GM23338 (cell line): Measurements from ENCODE around the gene RPL31. TPM values are rescaled to one million over a fixed set of nuclear protein-coding genes. Genes with fewer than 3 reads are reported as not detected.

Source experiments
- ATAC-seq: fragments of 200-7000 bp; cut with Tn5 transposase; 3 replicates; pipeline ENCODE4 v1.9.1; 2020
- DNase-seq: peaks from one replicate; pipeline ENCODE4 v3.0.0-alpha.2; 2015; ENCODE audit warnings: low spot score
- H2AFZ ChIP-seq: fragments of 200-600 bp; sonication (generic); 2 replicates; pipeline ENCODE4 v1.8.0; 2016; ENCODE audit warnings: antibody characterized with exemption, mild to moderate bottlenecking, moderate library complexity
- H3F3A ChIP-seq: fragments of 200-600 bp; sonication (generic); replicated peaks from 2 replicates; pipeline ENCODE4 v1.8.0; 2017; ENCODE audit warnings: antibody characterized with exemption, mixed run types, low read depth
- H3K27ac ChIP-seq: fragments of 200-600 bp; sonication (generic); 2 replicates; pipeline ENCODE4 v1.6.1; 2016; ENCODE audit warnings: low read depth
- H3K27me3 ChIP-seq: fragments of 200-600 bp; sonication (generic); 2 replicates; pipeline ENCODE4 v1.8.0; 2016; ENCODE audit warnings: mild to moderate bottlenecking, mixed run types, moderate library complexity; ENCODE audit not compliant: insufficient read depth
- H3K36me3 ChIP-seq: fragments of 200-600 bp; sonication (generic); 2 replicates; pipeline ENCODE4 v1.8.0; 2016; ENCODE audit warnings: mild to moderate bottlenecking; ENCODE audit not compliant: insufficient read depth
- H3K4me1 ChIP-seq: fragments of 200-600 bp; sonication (generic); 2 replicates; pipeline ENCODE4 v1.8.0; 2016; ENCODE audit warnings: mild to moderate bottlenecking, moderate library complexity; ENCODE audit not compliant: insufficient read depth
- H3K4me2 ChIP-seq: fragments of 200-600 bp; sonication (generic); 2 replicates; pipeline ENCODE4 v1.7.1; 2017; ENCODE audit warnings: mixed run types
- H3K4me3 ChIP-seq: fragments of 200-600 bp; sonication (generic); 2 replicates; pipeline ENCODE4 v1.6.1; 2016; ENCODE audit warnings: mixed run types
- H3K79me2 ChIP-seq: fragments of 200-600 bp; sonication (generic); replicated peaks from 2 replicates; pipeline ENCODE4 v1.8.0; 2017; ENCODE audit warnings: mild to moderate bottlenecking; ENCODE audit not compliant: insufficient read depth
- H3K9me2 ChIP-seq: fragments of 200-600 bp; sonication (generic); 2 replicates; pipeline ENCODE4 v1.8.0; 2017; ENCODE audit not compliant: insufficient read depth
- H4K20me1 ChIP-seq: fragments of 200-600 bp; sonication (generic); replicated peaks from 2 replicates; pipeline ENCODE4 v1.8.0; 2017; ENCODE audit warnings: mild to moderate bottlenecking; ENCODE audit not compliant: insufficient read depth
- H3K27ac Mint-ChIP-seq: 2 replicates; pipeline ENCODE4 v1.8.0; 2020; ENCODE audit warnings: inconsistent platforms, mild to moderate bottlenecking, moderate library complexity, mixed read lengths
- H3K27me3 Mint-ChIP-seq: 3 replicates; pipeline ENCODE4 v1.8.0; 2022; ENCODE audit warnings: low read depth, mild to moderate bottlenecking, moderate library complexity, mixed read lengths, inconsistent platforms; ENCODE audit not compliant: insufficient read depth, poor library complexity
- H3K36me3 Mint-ChIP-seq: 3 replicates; pipeline ENCODE4 v1.8.0; 2021; ENCODE audit warnings: low read depth, mild to moderate bottlenecking, inconsistent platforms, moderate library complexity, mixed read lengths
- H3K4me1 Mint-ChIP-seq: 3 replicates; pipeline ENCODE4 v1.8.0; 2020; ENCODE audit warnings: mild to moderate bottlenecking, inconsistent platforms, mixed read lengths
- H3K4me3 Mint-ChIP-seq: 3 replicates; pipeline ENCODE4 v1.8.0; 2021; ENCODE audit warnings: moderate library complexity, mild to moderate bottlenecking, inconsistent platforms, mixed read lengths
- H3K9me3 Mint-ChIP-seq: 3 replicates; pipeline ENCODE4 v1.8.0; 2020; ENCODE audit warnings: moderate library complexity, mild to moderate bottlenecking, inconsistent platforms, mixed read lengths
- CREB1 ChIP-seq: fragments of 250-450 bp; sonication (Bioruptor Pico); IDR thresholded peaks from 2 replicates; pipeline ENCODE4 v1.5.0; 2020; ENCODE audit warnings: low read depth, mild to moderate bottlenecking, moderate library complexity
- CTCF ChIP-seq, 2 experiments: fragments of 200-600 bp in 1 of 2; sonication (generic) in 1 of 2; conservative IDR thresholded peaks; 2 replicates each; pipeline versions ENCODE4 v1.5.1 to v1.6.1; 2016 to 2017; ENCODE audit warnings: antibody characterized with exemption in 2 of 2, low read depth in 2 of 2, mild to moderate bottlenecking in 2 of 2, moderate library complexity in 1 of 2
- EZH2 ChIP-seq: fragments of 200-600 bp; sonication (generic); IDR thresholded peaks from one replicate; pipeline ENCODE4 v1.8.0; 2017; ENCODE audit warnings: antibody characterized with exemption, mild to moderate bottlenecking, low read depth; ENCODE audit not compliant: unreplicated experiment
- EZH2phosphoT487 ChIP-seq: fragments of 200-600 bp; sonication (generic); IDR thresholded peaks from one replicate; pipeline ENCODE4 v1.8.1; 2018; ENCODE audit warnings: antibody characterized with exemption; ENCODE audit not compliant: unreplicated experiment
- JUNB ChIP-seq: IDR thresholded peaks from one replicate; pipeline ENCODE4 v1.6.1; 2016; ENCODE audit warnings: antibody characterized with exemption; ENCODE audit not compliant: unreplicated experiment
- NANOG ChIP-seq: IDR thresholded peaks from 2 replicates; pipeline ENCODE4 v1.6.1; 2016; ENCODE audit warnings: antibody characterized with exemption, borderline replicate concordance
- POLR2AphosphoS5 ChIP-seq: IDR thresholded peaks from 2 replicates; pipeline ENCODE4 v1.6.1; 2016; ENCODE audit warnings: antibody characterized with exemption, low read depth
- REST ChIP-seq: IDR thresholded peaks from one replicate; pipeline ENCODE4 v1.6.1; 2018; ENCODE audit warnings: antibody characterized with exemption; ENCODE audit not compliant: unreplicated experiment
- STAT1 ChIP-seq: IDR thresholded peaks from one replicate; pipeline ENCODE4 v1.6.1; 2016; ENCODE audit warnings: antibody characterized with exemption; ENCODE audit not compliant: unreplicated experiment
- ZNF114 ChIP-seq: fragments of 250-450 bp; sonication (Bioruptor Pico); IDR thresholded peaks from 2 replicates; pipeline ENCODE4 v1.5.0; 2020; ENCODE audit warnings: mild to moderate bottlenecking, moderate library complexity
- ZNF331 ChIP-seq: fragments of 250-450 bp; sonication (Bioruptor Pico); IDR thresholded peaks from 2 replicates; pipeline ENCODE4 v1.5.0; 2020; ENCODE audit warnings: low read depth, mild to moderate bottlenecking, moderate library complexity
- ZNF462 ChIP-seq: fragments of 250-450 bp; sonication (Bioruptor Pico); IDR thresholded peaks from 2 replicates; pipeline ENCODE4 v1.5.0; 2020; ENCODE audit warnings: mild to moderate bottlenecking, moderate library complexity
- polyA plus RNA-seq: library from polyadenylated mRNA; unstranded; fragments of >200 nt; fragmentation: Nextera tagmentation; extraction: Ambion mirVana; gene quantifications from 2 replicates; pipeline ENCODE4 v1.2.1, GENCODE V29; 2016
- total RNA-seq: library from RNA; depleted of rRNA; stranded (reverse); fragments of >200 nt; shearing (Covaris generic); gene quantifications from 2 replicates; pipeline ENCODE4 v1.2.3, GENCODE V29; 2014
- TF ChIP-seq, protein P1 (sequence below): IDR thresholded peaks from 2 replicates; pipeline ENCODE4 v1.6.1; 2016; ENCODE audit warnings: antibody characterized with exemption

RPL31 gene
- total and polyA plus RNA-seq, 2 experiments from 2014 or later: 819 to 3,213 TPM

DNA sequence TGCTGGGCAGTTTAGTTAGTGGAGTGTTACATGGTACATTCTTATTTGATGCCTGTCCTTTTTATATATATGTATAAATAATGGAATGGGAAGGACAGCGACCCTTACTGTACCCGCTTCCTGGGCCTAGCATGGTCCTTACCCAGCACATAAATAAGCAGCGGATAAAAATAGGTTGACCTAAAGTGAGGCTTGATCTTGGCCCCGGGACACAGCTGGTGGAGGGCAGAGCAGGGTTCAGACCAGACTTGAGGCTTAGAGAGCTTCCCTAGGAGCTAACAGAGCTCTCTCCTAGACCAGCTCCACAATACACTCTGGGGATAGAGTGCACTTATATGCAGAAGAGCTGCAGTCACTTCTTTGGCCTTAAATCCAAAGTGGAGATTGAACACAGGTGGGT is 46.9 kb upstream of the RPL31 start:
- H3F3A ChIP-seq: no peaks in the 10 kb centered on the region
- no peaks in the 10 kb centered on the region for H3K79me2 ChIP-seq
- ATAC-seq: no peak
- DNase-seq: no peak
- H3K27ac Mint-ChIP-seq: no peak overlapping the region
- H3K27me3 Mint-ChIP-seq: peaks cover 4% of the 10 kb centered on the region
- TF ChIP-seq POLR2AphosphoS5: no peak
- TF ChIP-seq, protein P1, sequence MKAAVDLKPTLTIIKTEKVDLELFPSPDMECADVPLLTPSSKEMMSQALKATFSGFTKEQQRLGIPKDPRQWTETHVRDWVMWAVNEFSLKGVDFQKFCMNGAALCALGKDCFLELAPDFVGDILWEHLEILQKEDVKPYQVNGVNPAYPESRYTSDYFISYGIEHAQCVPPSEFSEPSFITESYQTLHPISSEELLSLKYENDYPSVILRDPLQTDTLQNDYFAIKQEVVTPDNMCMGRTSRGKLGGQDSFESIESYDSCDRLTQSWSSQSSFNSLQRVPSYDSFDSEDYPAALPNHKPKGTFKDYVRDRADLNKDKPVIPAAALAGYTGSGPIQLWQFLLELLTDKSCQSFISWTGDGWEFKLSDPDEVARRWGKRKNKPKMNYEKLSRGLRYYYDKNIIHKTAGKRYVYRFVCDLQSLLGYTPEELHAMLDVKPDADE: no peak
- TF ChIP-seq NANOG: no peak
- no peak for TF ChIP-seq EZH2phosphoT487
- TF ChIP-seq STAT1: no peak
- no peak for TF ChIP-seq REST
- no peak for TF ChIP-seq ZNF114 (CRISPR knock-in tag)
- no peak for TF ChIP-seq CTCF (conservative IDR thresholded peaks at IDR 0.05; ENCODE audit: low read depth in 2 of 2)
- TF ChIP-seq JUNB: no peak
- no peak for TF ChIP-seq ZNF331 (CRISPR knock-in tag)
- no peak for TF ChIP-seq ZNF462 (CRISPR knock-in tag)
- no peak for TF ChIP-seq EZH2
- no peak for TF ChIP-seq CREB1 (CRISPR knock-in tag)
- no peak overlapping the region for H2AFZ ChIP-seq
- H3K9me2 ChIP-seq: peaks cover 15% of the 10 kb centered on the region
- H3K4me1 ChIP-seq: peaks cover 5% of the 10 kb centered on the region
- no peak overlapping the region for H3K4me2 ChIP-seq
- H3K27me3 ChIP-seq: no peaks in the 10 kb centered on the region
- no peaks in the 10 kb centered on the region for H4K20me1 ChIP-seq
- H3K4me1 Mint-ChIP-seq: peaks cover 11% of the 10 kb centered on the region
- no peak overlapping the region for H3K4me3 ChIP-seq
- H3K9me3 Mint-ChIP-seq: no peaks in the 10 kb centered on the region
- H3K36me3 Mint-ChIP-seq: no peaks in the 10 kb centered on the region
- no peak overlapping the region for H3K4me3 Mint-ChIP-seq
- no peak overlapping the region for H3K27ac ChIP-seq
- H3K36me3 ChIP-seq: no peaks in the 10 kb centered on the region
